Gastroesophageal sphincter (tissue), 4 donors: Measurements from ENCODE around the gene ALLC. TPM values are rescaled to one million over a fixed set of nuclear protein-coding genes. Genes with fewer than 3 reads are reported as not detected.

ENCODE experiments used
- ATAC-seq: fragments of 150-250 bp; one replicate; pipeline ENCODE4 v1.9.1; 2016; ENCODE audit warnings: mild to moderate bottlenecking, moderate library complexity
- H3K27ac ChIP-seq, 4 donors: fragments of 200-600 bp; sonication (generic) in 3 of 4; 1 replicate in 3 of 4; 2 replicates in 1 of 4; pipeline ENCODE4 v1.5.1; 2016 to 2019
- H3K27me3 ChIP-seq: fragments of 200-600 bp; sonication (generic); one replicate; pipeline ENCODE4 v1.5.1; 2019
- H3K36me3 ChIP-seq, 2 donors: fragments of 200-600 bp; sonication (generic); one replicate each; pipeline ENCODE4 v1.5.1; 2019; ENCODE audit warnings: control low read depth in 1 of 2
- H3K4me1 ChIP-seq, 3 donors: fragments of 200-600 bp; sonication (generic); 1 replicate in 2 of 3; 2 replicates in 1 of 3; pipeline ENCODE4 v1.5.1; 2016 to 2019; ENCODE audit warnings: control low read depth in 2 of 3
- H3K4me3 ChIP-seq, 2 donors: fragments of 200-600 bp; sonication (generic); one replicate each; pipeline ENCODE4 v1.5.1; 2019; ENCODE audit warnings: mild to moderate bottlenecking in 1 of 2, moderate library complexity in 1 of 2
- H3K9me3 ChIP-seq, 3 donors: fragments of 200-600 bp; sonication (generic); one replicate each; pipeline ENCODE4 v1.5.1; 2017 to 2019; ENCODE audit warnings: control low read depth in 2 of 3
- CTCF ChIP-seq, 4 experiments: fragments of 200-600 bp in 2 of 4; fragments of 450-650 bp in 2 of 4; sonication (generic) in 1 of 4; IDR thresholded peaks; one replicate each; pipeline ENCODE4 v1.5.1; 2017 to 2019; ENCODE audit warnings: antibody characterized with exemption in 4 of 4, mild to moderate bottlenecking in 2 of 4, moderate library complexity in 2 of 4
- EP300 ChIP-seq: sonication (generic); formaldehyde crosslinking; IDR thresholded peaks from one replicate; pipeline ENCODE4 v1.6.1; 2017; ENCODE audit warnings: antibody characterized with exemption, mild to moderate bottlenecking
- POLR2A ChIP-seq, 2 donors: fragments of 450-650 bp; IDR thresholded peaks; one replicate each; pipeline ENCODE4 v1.6.1; 2017; ENCODE audit warnings: antibody characterized with exemption in 2 of 2, mild to moderate bottlenecking in 2 of 2, moderate library complexity in 1 of 2
- POLR2AphosphoS5 ChIP-seq: sonication (generic); formaldehyde crosslinking; IDR thresholded peaks from one replicate; pipeline ENCODE4 v1.6.1; 2017; ENCODE audit warnings: antibody characterized with exemption
- WGBS, 2 donors: methylation state at CpG; one replicate each; pipeline ENCODE4 v1.1.5; 2018; ENCODE audit warnings: low coverage in 1 of 2; 5-methylcytosine and 5-hydroxymethylcytosine counted together
- total RNA-seq, 4 donors: library from RNA; depleted of rRNA; stranded (reverse); fragments of >200 nt; gene quantifications; one replicate each; pipeline ENCODE4 v1.1.0, GENCODE V29; 2016

Gene ALLC
- total RNA-seq, 4 donors from 2014 or later: not detected

GRCh38 chr2:3644891-3645605 is 13.0 kb upstream of the ALLC start:
- Histone ChIP-seq H3K4me3 (no peak overlapping the region), H3K27me3 (no peaks in the 10 kb centered on the region), H3K27ac (no peak overlapping the region), H3K9me3 (no peaks in the 10 kb centered on the region), H3K36me3 (no peaks in the 10 kb centered on the region), H3K4me1 (no peaks in the 10 kb centered on the region)
- WGBS, 2 donors: 60 to 80% methylated on average over 1 to 2 of the region's 15 CpGs
- ATAC-seq: no peak
- TF ChIP-seq POLR2AphosphoS5 (no peak), POLR2A (IDR thresholded peaks at IDR 0.05) (no peak), EP300 (no peak), CTCF (IDR thresholded peaks at IDR 0.05) (no peak)

GRCh38 chr2:3645745-3646389 is 12.1 kb upstream of the ALLC start:
- TF ChIP-seq EP300 (no peak), POLR2AphosphoS5 (no peak)
- Histone ChIP-seq H3K9me3 (no peaks in the 10 kb centered on the region), H3K27ac (no peak overlapping the region), H3K36me3 (no peaks in the 10 kb centered on the region), H3K27me3 (no peaks in the 10 kb centered on the region), H3K4me1 (peaks cover 0 to 7% (median 3%) of the 10 kb centered on the region in 3 donors), H3K4me3 (no peak overlapping the region)
- WGBS, 2 donors: 75 to 100% methylated on average over 1 to 2 of the region's 10 CpGs
- no peak for ATAC-seq

GRCh38 chr2:3646446-3646845 is 11.6 kb upstream of the ALLC start:
- no peak overlapping the region for H3K27ac ChIP-seq
- no peaks in the 10 kb centered on the region for H3K9me3 ChIP-seq
- H3K4me1 ChIP-seq: peaks cover 0 to 10% (median 4%) of the 10 kb centered on the region in 3 donors
- ATAC-seq: no peak
- 89 to 90% methylated on average over 5 to 6 of the region's 8 CpGs for WGBS, 2 donors
- TF ChIP-seq POLR2A (IDR thresholded peaks at IDR 0.05) (no peak), POLR2AphosphoS5 (no peak), CTCF (IDR thresholded peaks at IDR 0.05) (no peak), EP300 (no peak)
- no peaks in the 10 kb centered on the region for H3K27me3 ChIP-seq
- H3K36me3 ChIP-seq: no peaks in the 10 kb centered on the region
- H3K4me3 ChIP-seq: no peak overlapping the region

- no peak for ATAC-seq
- no peaks in the 10 kb centered on the region for H3K9me3 ChIP-seq
- no peaks in the 10 kb centered on the region for H3K36me3 ChIP-seq
- no peaks in the 10 kb centered on the region for H3K27me3 ChIP-seq
- WGBS, 2 donors: 68 to 77% methylated on average over 10 to 13 of the region's 13 CpGs
- H3K4me3 ChIP-seq: no peak overlapping the region
- TF ChIP-seq POLR2A (IDR thresholded peaks at IDR 0.05) (no peak), CTCF (IDR thresholded peaks at IDR 0.05) (no peak), EP300 (no peak), POLR2AphosphoS5 (no peak)
- no peak overlapping the region for H3K27ac ChIP-seq
- peaks cover 0 to 18% (median 10%) of the 10 kb centered on the region in 3 donors for H3K4me1 ChIP-seq
Measured at GRCh38 chr2:3647246-3647645, 10.8 kb upstream of the ALLC start.

GRCh38 chr2:3647831-3648651 is 10.0 kb upstream of the ALLC start:
- no peaks in the 10 kb centered on the region for H3K36me3 ChIP-seq
- no peaks in the 10 kb centered on the region for H3K9me3 ChIP-seq
- H3K4me3 ChIP-seq: no peak overlapping the region
- H3K4me1 ChIP-seq: peaks cover 0 to 19% (median 10%) of the 10 kb centered on the region in 3 donors
- no peak overlapping the region for H3K27ac ChIP-seq
- TF ChIP-seq EP300 (no peak), CTCF (IDR thresholded peaks at IDR 0.05) (no peak), POLR2AphosphoS5 (no peak), POLR2A (IDR thresholded peaks at IDR 0.05) (no peak)
- H3K27me3 ChIP-seq: no peaks in the 10 kb centered on the region
- ATAC-seq: no peak
- WGBS, 2 donors: 92 to 100% methylated on average over 1 to 2 of the region's 14 CpGs
